ENCODE data around the gene CLEC2A.
"Not testable (repeated sequence)": the region's sequence is repeated elsewhere in the genome, so short reads cannot be mapped to it uniquely, and the experiment has no call there.

Gene CLEC2A

DNA sequence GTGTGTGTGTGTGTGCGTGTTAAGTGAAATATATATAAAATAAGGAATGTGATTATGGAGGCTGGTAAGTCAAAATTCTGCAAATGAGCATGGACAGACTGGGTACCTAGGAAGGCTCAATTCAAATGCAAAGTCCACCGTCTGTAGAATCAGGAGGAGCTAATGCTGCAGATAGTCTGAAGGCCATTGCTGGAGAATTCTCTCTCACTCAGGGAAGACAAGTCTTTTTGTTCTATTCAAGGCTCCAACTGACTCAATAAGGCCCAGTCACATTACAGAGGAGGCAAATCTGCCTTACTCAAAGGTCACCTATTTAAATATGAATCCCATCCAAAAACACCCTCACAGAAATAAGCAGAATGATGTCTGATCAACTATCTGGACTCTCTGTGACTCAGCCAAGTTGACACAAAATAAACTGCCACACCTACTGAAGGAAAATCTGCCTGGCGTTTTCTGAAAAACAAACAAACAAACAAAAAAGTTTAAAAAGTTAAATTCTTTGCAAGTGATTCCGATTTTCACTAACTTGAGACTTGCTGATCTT, 51.6 kb downstream of the CLEC2A start:
- DNase-seq: no peak

DNA sequence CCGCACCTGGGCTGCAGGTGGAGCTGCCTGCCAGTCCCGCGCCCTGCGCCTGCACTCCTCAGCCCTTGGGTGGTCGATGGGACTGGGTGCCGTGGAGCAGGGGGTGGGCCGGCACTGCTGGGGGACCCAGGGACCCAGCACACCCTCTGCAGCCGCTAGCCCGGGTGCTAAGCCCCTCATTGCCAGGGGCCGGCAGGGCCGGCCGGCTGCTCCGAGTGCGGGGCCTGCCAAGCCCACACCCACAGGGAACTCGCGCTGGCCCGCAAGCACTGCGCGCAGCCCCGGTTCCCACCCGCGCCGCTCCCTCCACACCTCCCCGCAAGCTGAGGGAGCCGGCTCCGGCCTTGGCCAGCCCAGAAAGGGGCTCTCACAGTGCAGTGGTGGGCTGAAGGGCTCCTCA, 56.0 kb downstream of the CLEC2A start:
- DNase-seq: not testable (repeated sequence)

DNA sequence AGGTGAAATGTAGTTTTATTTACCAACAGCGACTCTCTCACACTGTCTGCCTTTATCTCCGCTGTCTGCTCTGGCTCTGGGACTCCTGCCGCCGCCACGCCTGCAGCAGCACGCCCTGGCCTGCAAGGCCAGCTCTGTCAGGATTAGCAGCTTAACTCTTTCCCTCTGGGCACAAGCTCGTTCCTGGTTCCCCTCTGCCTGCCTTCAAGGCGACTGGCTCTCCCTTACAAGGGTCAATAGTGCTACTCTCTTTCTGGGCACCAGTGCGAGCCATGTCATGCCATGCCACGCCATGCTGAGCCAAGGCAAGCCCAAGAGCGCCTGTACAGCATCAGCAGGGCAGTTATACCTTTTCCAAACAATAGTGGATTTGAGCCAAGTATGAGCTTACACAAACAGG, 59.4 kb downstream of the CLEC2A start:
- no peak for DNase-seq

DNA sequence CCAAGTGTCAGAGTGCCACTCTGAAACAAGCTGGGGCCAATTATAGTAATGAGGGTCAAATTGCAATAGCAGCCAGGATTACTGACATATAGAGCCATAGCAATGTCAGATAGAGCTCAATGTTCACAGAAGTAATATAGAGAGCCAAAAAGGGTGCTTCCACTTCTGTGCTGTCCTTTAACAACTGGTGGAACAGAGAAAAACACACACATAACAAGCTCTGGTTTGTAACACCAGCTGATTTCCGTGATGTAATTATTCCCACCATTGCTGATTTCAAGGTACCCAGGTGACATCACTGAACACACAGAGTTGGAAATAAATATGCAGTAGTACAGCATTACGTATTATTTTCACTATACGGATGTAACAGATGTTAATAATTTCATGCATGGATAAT, 60.0 kb downstream of the CLEC2A start:
- no peak for DNase-seq

DNA sequence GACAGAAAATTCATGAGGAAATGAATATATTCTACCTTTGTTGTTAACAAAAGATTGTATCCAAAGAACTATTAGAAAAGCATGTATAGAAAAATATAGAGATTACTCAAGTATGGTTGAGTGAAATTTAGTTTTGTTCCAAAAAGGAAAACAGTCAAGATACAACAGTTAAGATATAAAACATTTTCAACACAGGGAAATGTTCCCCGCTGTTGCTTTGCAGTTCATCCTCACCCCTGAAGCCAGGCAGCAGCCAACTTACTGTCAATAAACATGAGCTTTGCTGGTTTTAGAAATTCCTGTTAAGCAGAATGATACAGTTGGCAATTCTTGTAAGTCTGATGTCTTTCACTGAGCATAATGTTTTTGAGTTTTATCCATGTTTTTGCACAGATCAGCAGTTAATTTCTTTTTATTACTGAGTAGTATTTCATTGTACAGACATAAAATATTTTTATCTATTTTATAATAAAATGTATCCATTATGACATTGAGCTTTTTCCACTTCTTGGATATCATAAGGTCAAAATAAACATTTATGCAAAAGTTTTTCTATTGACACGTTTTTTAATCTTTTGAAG, 61.8 kb downstream of the CLEC2A start:
- DNase-seq: peak in 1 of 2 donors; percentile 53

DNA sequence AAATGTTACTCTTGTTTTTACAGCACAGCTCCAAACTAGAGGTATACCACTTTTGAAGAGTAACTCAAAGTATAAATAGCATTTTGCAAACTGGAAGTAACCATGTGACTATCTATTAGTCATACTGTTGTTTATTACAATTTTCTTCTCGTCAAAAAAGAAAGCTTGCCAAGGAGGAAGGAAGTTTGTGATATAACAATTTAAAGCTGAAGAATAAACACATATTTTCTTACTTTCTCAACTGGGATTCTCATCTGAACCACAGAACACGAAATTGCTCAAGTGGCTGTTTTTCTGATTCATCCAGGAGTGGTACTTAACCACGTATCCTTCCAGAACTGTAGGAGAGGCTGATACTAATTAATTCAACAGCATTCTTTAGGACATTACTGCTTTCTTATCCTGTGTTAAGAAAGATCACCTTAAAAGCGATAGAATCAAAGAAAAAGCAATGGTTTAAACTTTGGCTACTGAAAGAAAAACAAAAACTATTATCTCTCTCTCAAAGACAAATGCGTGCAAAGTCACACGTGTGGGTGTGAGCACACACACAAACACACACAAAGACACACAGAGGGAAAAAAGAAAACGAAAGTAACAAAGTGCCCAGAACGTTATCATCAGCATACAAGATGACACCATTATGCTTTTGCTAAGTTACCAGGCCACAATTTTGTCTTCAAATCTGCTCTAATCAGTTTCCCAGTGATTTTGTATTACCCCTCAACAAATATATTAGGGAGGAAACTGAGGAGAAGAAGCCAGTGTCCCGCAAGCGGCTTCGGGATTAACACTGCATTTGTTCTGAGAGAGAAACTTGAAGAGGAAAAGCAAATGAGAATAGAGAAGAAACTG, 62.6 kb downstream of the CLEC2A start, which contains the start of gene CLEC2B:
Gene CLEC2B (minus strand): TSS at position 48 of the 855 bp plus-strand sequence.
- peak; percentile 31 to 79 for DNase-seq

DNA sequence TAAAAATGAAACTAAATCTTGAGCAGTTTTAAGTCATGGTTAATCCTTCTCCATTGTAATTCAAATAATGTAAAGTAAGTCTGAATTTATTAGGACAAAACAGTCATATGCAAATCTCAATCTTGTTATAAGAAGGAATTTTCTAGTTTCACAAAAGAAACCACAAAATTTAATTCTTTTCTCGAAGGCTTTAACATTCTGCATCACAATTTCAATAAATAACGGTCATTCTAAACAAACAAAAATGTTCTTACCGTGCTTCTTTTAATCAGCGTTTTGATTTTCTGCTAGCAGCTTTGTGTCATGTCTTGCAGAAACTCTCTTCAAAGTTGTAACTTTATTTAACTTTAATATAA, 63.2 kb downstream of the CLEC2A start:
- DNase-seq: no peak

DNA sequence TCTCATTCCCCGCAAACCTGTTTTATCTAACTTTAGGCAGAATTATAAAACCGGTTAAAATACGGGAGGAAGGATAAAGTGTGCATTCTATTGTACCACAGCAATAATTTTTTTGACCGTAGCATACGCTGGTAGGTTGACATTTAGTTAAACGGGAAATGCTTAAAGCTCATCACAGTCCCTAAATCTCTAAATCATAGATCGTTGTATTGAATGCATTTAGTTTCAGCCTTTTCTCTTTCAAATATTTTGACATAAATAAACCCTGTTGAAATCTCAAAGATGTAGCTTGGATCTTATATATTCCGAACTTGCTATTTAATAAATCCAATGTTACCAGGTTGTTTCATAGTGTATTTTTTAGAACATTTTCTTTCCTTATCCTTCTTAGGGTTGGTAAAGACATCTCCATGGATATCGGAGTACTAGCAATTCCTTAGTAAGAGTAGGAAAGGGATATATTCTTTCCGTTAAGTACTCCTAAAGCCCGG, 63.8 kb downstream of the CLEC2A start:
- peak in 1 of 2 donors; percentile 45 for DNase-seq

DNA sequence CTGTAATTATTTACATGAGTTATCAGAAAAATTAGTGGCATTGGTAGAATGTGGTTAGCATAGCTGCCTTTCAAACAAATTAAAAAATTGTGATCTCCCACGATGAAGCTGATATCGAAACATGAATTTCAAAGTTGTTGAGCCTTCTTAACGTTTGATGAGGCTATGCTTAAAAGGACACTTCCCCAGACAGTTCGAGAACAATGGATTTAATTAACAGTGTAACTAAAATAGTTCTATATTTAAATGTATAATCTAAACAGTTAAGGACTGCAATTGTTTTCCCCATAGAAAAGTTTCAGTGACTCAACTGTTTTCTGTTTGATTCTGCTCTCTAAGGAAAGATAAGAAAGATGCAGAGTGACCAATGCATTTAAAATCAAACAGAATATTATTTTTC, 64.6 kb downstream of the CLEC2A start:
- DNase-seq: no peak

DNA sequence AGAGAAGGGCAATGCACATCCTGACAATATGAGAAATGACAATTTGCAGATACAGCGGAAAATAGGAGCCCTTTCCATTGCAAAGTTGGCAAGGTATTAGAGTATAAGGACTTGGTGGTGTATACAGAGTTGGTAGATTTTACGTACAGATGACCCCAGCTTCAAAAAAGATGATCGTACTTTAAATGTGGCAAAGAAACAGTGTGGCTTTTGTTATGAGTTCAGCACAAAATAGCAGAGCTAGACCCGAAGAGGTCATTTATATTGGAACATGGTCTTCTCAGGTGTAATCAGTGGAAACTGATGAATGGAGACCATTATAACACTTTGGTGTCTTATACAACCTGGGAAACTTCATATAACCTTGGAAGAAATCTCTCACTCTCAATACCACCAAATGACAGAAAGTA, 65.3 kb downstream of the CLEC2A start:
- DNase-seq: no peak

DNA sequence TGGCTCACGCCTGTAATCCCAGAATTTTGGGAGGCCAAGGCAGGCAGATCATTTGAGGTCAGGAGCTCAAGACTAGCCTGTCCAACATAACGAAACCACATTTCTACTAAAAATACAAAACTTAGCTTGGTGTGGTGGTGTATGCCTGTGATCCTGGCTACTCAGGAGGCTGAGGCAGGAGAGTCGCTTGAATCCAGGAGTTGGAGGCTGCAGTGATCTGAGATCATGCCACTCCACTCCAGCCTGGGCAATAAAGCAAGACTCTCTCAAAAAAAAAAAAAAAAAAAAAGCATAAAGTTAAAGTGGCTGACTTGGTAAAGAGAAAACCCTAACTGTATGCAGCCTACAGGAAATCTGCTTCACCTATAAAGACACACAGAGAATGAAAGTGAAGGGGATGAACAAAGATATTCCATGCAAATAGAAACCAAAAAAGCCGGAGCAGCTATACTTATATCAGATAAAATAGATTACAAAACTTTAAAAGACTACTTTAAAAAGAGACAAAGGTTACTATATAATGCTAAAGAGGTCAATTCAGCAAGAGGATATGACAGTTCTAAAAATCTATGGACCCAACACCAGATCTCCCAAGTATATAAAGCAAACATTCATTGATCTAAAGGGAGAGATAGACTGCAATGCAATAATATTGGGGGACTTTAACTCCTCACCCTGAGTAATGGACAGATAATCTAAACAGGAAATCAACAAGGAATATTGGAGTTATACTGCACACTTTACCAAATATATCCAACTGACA, 67.1 kb downstream of the CLEC2A start:
- DNase-seq: peak in 1 of 2 donors; percentile 44

Data from CD4-positive, alpha-beta T cell treated with Interferon alpha-2 for 1 hour (primary cell).